ENCODE results near the gene TARBP1.
A peak's percentile ranks its signal among the peaks of the same experiment; 100 is the strongest.
"Not testable (repeated sequence)": the region's sequence is repeated elsewhere in the genome, so short reads cannot be mapped to it uniquely, and the experiment has no call there.

TARBP1 gene

GRCh38 chr1:234478481-234479309 is at the start of gene TARBP1:
Gene TARBP1 (minus strand): TSS chr1:234479179. CDS start chr1:234479103, 76 bp downstream.
- DNase-seq: peak; percentile 27

GRCh38 chr1:234528074-234528865 is 49.3 kb upstream of the TARBP1 start:
- no peak for DNase-seq

GRCh38 chr1:234527346-234527745 is 48.4 kb upstream of the TARBP1 start:
- no peak for DNase-seq

GRCh38 chr1:234526922-234527321 is 47.9 kb upstream of the TARBP1 start:
- DNase-seq: no peak

GRCh38 chr1:234525099-234525799 is 46.3 kb upstream of the TARBP1 start:
- no peak for DNase-seq

GRCh38 chr1:234521836-234522235 is 42.9 kb upstream of the TARBP1 start:
- DNase-seq: no peak

GRCh38 chr1:234520908-234521817 is 42.2 kb upstream of the TARBP1 start:
- DNase-seq: no peak

GRCh38 chr1:234519506-234519905 is 40.5 kb upstream of the TARBP1 start:
- DNase-seq: no peak

GRCh38 chr1:234518876-234519275 is 39.9 kb upstream of the TARBP1 start:
- DNase-seq: no peak

- DNase-seq: not testable (repeated sequence)
These were observed 39.1 kb upstream of the TARBP1 start for GRCh38 chr1:234518086-234518485.

GRCh38 chr1:234517110-234517802 is 38.3 kb upstream of the TARBP1 start:
- no peak for DNase-seq

- no peak for DNase-seq
These were observed 36.9 kb upstream of the TARBP1 start for GRCh38 chr1:234515821-234516241.

- no peak for DNase-seq
These were observed 36.4 kb upstream of the TARBP1 start for GRCh38 chr1:234515411-234515810.

- no peak for DNase-seq
These were observed 33.5 kb upstream of the TARBP1 start for GRCh38 chr1:234512451-234512861.

GRCh38 chr1:234509457-234510328 is 30.7 kb upstream of the TARBP1 start:
- DNase-seq: no peak

- DNase-seq: no peak
These were observed 28.8 kb upstream of the TARBP1 start for GRCh38 chr1:234507626-234508387.

GRCh38 chr1:234507089-234507488 is 28.1 kb upstream of the TARBP1 start:
- no peak for DNase-seq

GRCh38 chr1:234505769-234506102 is 26.8 kb upstream of the TARBP1 start:
- no peak for DNase-seq

- DNase-seq: no peak
These were observed 26.2 kb upstream of the TARBP1 start for GRCh38 chr1:234504969-234505768.
